Nephron progenitor cell (in vitro differentiated cells): Measurements from ENCODE around the gene PRDX2.

Source experiments
- DNase-seq: peaks from one replicate; pipeline ENCODE4 v3.0.0; 2021
- H3K27ac Mint-ChIP-seq: 2 replicates; pipeline ENCODE4 v1.8.0; 2021; ENCODE audit warnings: mild to moderate bottlenecking, moderate library complexity, mixed read lengths
- H3K27me3 Mint-ChIP-seq: 2 replicates; pipeline ENCODE4 v1.8.0; 2021; ENCODE audit warnings: mild to moderate bottlenecking, low read depth, mixed read lengths; ENCODE audit not compliant: poor library complexity
- H3K36me3 Mint-ChIP-seq: 2 replicates; pipeline ENCODE4 v1.8.0; 2021; ENCODE audit warnings: low read depth, mixed read lengths
- H3K4me1 Mint-ChIP-seq: 2 replicates; pipeline ENCODE4 v1.8.0; 2021; ENCODE audit warnings: mixed read lengths
- H3K4me3 Mint-ChIP-seq: 2 replicates; pipeline ENCODE4 v1.8.0; 2021; ENCODE audit warnings: mild to moderate bottlenecking, moderate library complexity, mixed read lengths
- H3K9me3 Mint-ChIP-seq: 2 replicates; pipeline ENCODE4 v1.8.0; 2021; ENCODE audit warnings: mild to moderate bottlenecking, moderate library complexity, mixed read lengths
- TF ChIP-seq, protein P1 (sequence below): fragments of 200-600 bp; sonication (generic); IDR thresholded peaks from 2 replicates; pipeline ENCODE4 v1.5.0; 2021; ENCODE audit warnings: antibody characterized with exemption

PRDX2 gene

GRCh38 chr19:12764698-12765097 lies 36.9 kb downstream of the PRDX2 start:
- H3K4me3 Mint-ChIP-seq: no peak overlapping the region
- H3K36me3 Mint-ChIP-seq: peaks cover 39% of the 10 kb centered on the region
- no peak for DNase-seq
- no peak overlapping the region for H3K27ac Mint-ChIP-seq
- peaks cover 8% of the 10 kb centered on the region for H3K4me1 Mint-ChIP-seq
- H3K9me3 Mint-ChIP-seq: peaks cover 14% of the 10 kb centered on the region
- peaks cover 13% of the 10 kb centered on the region for H3K27me3 Mint-ChIP-seq
- TF ChIP-seq, protein P1, sequence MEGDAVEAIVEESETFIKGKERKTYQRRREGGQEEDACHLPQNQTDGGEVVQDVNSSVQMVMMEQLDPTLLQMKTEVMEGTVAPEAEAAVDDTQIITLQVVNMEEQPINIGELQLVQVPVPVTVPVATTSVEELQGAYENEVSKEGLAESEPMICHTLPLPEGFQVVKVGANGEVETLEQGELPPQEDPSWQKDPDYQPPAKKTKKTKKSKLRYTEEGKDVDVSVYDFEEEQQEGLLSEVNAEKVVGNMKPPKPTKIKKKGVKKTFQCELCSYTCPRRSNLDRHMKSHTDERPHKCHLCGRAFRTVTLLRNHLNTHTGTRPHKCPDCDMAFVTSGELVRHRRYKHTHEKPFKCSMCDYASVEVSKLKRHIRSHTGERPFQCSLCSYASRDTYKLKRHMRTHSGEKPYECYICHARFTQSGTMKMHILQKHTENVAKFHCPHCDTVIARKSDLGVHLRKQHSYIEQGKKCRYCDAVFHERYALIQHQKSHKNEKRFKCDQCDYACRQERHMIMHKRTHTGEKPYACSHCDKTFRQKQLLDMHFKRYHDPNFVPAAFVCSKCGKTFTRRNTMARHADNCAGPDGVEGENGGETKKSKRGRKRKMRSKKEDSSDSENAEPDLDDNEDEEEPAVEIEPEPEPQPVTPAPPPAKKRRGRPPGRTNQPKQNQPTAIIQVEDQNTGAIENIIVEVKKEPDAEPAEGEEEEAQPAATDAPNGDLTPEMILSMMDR: no peak

DNA sequence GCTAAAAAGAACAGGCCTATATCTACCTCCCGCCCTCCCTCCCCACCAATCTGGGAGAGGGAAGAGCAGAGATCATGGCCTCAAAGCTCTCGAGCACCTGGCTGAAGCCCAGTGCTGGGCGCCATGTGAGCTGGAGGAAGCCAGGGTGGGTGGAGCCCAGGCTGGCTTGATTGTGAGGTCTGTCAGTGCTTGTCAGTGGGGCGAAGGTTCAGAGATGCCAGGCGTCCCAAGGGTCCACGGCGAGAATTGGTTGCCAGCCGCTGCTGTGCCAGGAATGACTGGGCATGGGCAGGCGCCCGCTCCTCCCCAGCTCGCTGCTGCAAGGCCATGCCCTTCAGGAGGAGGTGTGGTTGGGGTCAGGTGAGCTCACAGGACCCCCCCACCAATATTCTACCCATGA lies 38.5 kb downstream of the PRDX2 start:
- Mint-ChIP-seq H3K27me3 (peaks cover 14% of the 10 kb centered on the region), H3K9me3 (peaks cover 14% of the 10 kb centered on the region), H3K36me3 (peaks cover 39% of the 10 kb centered on the region), H3K27ac (no peak overlapping the region), H3K4me3 (no peak overlapping the region), H3K4me1 (peaks cover 4% of the 10 kb centered on the region)
- TF ChIP-seq, protein P1: no peak
- no peak for DNase-seq

GRCh38 chr19:12759686-12760085 lies 41.9 kb downstream of the PRDX2 start:
- Mint-ChIP-seq H3K27ac (no peak overlapping the region), H3K27me3 (peaks cover 22% of the 10 kb centered on the region), H3K4me3 (no peak overlapping the region), H3K36me3 (peaks cover 32% of the 10 kb centered on the region), H3K4me1 (peaks cover 5% of the 10 kb centered on the region), H3K9me3 (peaks cover 14% of the 10 kb centered on the region)
- DNase-seq: no peak
- TF ChIP-seq, protein P1: no peak

DNA sequence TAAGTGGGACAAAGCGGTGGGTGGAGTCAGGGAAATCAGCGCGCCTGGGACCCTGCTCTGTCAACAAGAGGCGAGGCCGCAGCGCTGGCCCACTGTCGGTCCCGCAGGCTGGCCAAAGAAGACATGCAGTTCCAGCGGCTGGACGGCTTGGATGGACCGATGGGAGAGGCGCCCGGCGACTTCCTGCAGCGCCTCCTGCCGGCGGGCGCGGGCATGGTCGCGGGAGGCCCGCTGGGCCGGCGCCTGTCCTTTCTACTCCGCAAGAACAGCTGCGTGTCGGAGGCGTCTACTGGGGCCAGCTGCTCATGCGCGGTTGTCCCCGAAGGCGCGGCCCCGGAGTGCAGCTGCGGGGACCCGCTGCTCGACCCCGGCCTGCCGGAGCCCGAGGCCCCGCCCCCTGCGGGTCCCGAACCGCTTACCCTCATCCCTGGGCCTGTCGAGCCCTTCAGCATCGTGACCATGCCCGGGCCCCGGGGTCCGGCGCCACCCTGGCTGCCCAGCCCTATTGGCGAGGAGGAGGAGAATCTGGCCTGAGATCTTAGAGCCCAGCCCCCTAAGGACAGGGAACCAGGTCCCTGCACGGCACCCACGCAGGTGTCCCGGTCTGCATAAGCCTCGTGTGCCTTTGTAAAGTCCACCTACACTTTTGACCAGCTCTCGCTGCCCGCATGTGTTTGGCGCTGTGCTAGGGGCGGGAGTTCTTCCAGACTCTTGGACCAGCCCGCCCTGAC lies 43.9 kb downstream of the PRDX2 start:
- H3K36me3 Mint-ChIP-seq: peaks cover 17% of the 10 kb centered on the region
- peaks cover 14% of the 10 kb centered on the region for H3K9me3 Mint-ChIP-seq
- H3K4me3 Mint-ChIP-seq: peak overlapping the region; percentile 71
- DNase-seq: peak; percentile 87
- H3K4me1 Mint-ChIP-seq: peaks cover 5% of the 10 kb centered on the region
- peaks cover 38% of the 10 kb centered on the region for H3K27me3 Mint-ChIP-seq
- no peak overlapping the region for H3K27ac Mint-ChIP-seq
- TF ChIP-seq, protein P1: peak; percentile 92

DNA sequence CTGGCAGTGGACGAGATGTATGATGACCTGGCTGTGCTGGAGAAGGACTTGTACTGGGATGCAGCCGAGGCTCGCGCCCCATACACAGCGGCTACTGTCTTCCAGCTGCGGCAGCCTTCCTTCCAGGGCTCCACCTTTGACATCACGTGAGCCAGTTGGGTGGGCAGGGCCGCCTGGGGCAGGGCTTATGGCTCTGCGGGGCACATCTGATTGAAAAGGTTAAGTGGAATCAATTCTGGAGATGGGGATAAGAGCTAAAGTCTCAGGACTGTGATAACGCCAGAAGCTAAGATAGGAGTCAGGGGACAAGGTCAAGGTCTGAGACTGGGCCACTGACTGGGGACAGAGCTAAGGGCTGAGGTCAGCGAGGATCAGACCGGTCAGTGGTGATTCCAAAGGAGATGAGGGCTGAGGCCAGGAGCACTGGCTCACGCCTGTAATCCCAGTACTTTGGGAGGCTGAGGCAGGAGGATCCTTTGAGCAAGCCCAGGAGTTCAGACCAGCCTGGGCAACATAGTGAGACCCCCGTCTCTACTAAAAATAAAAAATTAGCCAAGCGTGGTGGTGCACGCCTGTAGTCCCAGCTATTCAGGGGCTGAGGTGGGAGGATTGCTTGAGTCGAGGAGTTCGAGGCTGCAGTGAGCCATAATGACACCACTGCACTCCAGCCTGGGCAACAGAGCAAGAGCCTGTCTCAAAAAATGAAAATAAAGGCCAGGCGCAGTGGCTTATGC lies 45.3 kb downstream of the PRDX2 start:
- DNase-seq: no peak
- Mint-ChIP-seq H3K4me1 (peaks cover 5% of the 10 kb centered on the region), H3K36me3 (peaks cover 5% of the 10 kb centered on the region), H3K27ac (no peak overlapping the region), H3K27me3 (peaks cover 52% of the 10 kb centered on the region), H3K9me3 (peaks cover 7% of the 10 kb centered on the region), H3K4me3 (no peak overlapping the region)
- TF ChIP-seq, protein P1: no peak
